Ishikawa (cell line): ENCODE data around the gene GAB2.

Experiments
- CEBPB ChIP-seq: IDR thresholded peaks from 2 replicates; pipeline ENCODE4 v1.6.1; 2012
- CREB1 ChIP-seq: IDR thresholded peaks from 2 replicates; pipeline ENCODE4 v1.6.1; 2012; ENCODE audit warnings: low read depth
- EGR1 ChIP-seq: IDR thresholded peaks from 2 replicates; pipeline ENCODE4 v1.6.1; 2012
- EP300 ChIP-seq: IDR thresholded peaks from 2 replicates; pipeline ENCODE4 v1.6.1; 2012; ENCODE audit warnings: borderline replicate concordance
- FOXM1 ChIP-seq: IDR thresholded peaks from 2 replicates; pipeline ENCODE4 v1.6.1; 2012; ENCODE audit warnings: low read depth, borderline replicate concordance
- NFIC ChIP-seq: IDR thresholded peaks from 2 replicates; pipeline ENCODE4 v1.6.1; 2012
- RAD21 ChIP-seq: IDR thresholded peaks from 2 replicates; pipeline ENCODE4 v1.6.1; 2012; ENCODE audit warnings: low read depth
- TAF1 ChIP-seq: IDR thresholded peaks from 2 replicates; pipeline ENCODE4 v1.6.1; 2012; ENCODE audit warnings: low read depth, mild to moderate bottlenecking
- TCF12 ChIP-seq: IDR thresholded peaks from 2 replicates; pipeline ENCODE4 v1.6.1; 2012; ENCODE audit warnings: low read depth
- TEAD4 ChIP-seq: IDR thresholded peaks from 2 replicates; pipeline ENCODE4 v1.6.1; 2012
- YY1 ChIP-seq: IDR thresholded peaks from 2 replicates; pipeline ENCODE4 v1.6.1; 2012; ENCODE audit warnings: low read depth
- ZBTB7A ChIP-seq: IDR thresholded peaks from 2 replicates; pipeline ENCODE4 v1.6.1; 2012; ENCODE audit warnings: low read depth
- TF ChIP-seq, protein P1 (sequence below): IDR thresholded peaks from 2 replicates; pipeline ENCODE4 v1.6.1; 2012
- TF ChIP-seq, protein P2 (sequence below): IDR thresholded peaks from 2 replicates; pipeline ENCODE4 v1.6.1; 2012; ENCODE audit warnings: low read depth, mild to moderate bottlenecking
- TF ChIP-seq, protein P3 (sequence below): IDR thresholded peaks from 2 replicates; pipeline ENCODE4 v1.6.1; 2012

GAB2 gene

DNA sequence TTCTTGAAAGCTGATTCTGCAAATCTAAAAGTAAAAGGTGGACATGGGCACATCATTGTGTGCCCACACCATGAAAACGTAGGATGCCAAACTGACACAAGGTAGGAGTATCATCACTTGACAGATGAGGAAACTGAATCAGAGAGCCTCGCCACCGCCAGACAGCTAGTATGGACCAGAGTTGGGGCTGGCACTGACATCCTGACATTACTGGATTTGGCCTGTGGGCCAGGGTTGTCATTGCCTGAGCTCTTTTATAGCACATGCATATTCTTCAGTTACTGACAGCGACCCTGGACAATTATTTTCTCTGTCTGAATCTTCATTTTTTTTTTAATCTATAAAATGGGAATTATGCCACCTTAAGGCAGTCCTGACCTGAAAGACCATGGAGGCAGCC is 212.4 kb downstream of the GAB2 start:
- TF ChIP-seq NFIC (no peak), ZBTB7A (no peak), CREB1 (no peak), FOXM1 (no peak), EGR1 (no peak), TEAD4 (no peak), CEBPB (no peak)
- TF ChIP-seq, protein P1, sequence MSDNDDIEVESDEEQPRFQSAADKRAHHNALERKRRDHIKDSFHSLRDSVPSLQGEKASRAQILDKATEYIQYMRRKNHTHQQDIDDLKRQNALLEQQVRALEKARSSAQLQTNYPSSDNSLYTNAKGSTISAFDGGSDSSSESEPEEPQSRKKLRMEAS = no peak
- TF ChIP-seq, protein P2, sequence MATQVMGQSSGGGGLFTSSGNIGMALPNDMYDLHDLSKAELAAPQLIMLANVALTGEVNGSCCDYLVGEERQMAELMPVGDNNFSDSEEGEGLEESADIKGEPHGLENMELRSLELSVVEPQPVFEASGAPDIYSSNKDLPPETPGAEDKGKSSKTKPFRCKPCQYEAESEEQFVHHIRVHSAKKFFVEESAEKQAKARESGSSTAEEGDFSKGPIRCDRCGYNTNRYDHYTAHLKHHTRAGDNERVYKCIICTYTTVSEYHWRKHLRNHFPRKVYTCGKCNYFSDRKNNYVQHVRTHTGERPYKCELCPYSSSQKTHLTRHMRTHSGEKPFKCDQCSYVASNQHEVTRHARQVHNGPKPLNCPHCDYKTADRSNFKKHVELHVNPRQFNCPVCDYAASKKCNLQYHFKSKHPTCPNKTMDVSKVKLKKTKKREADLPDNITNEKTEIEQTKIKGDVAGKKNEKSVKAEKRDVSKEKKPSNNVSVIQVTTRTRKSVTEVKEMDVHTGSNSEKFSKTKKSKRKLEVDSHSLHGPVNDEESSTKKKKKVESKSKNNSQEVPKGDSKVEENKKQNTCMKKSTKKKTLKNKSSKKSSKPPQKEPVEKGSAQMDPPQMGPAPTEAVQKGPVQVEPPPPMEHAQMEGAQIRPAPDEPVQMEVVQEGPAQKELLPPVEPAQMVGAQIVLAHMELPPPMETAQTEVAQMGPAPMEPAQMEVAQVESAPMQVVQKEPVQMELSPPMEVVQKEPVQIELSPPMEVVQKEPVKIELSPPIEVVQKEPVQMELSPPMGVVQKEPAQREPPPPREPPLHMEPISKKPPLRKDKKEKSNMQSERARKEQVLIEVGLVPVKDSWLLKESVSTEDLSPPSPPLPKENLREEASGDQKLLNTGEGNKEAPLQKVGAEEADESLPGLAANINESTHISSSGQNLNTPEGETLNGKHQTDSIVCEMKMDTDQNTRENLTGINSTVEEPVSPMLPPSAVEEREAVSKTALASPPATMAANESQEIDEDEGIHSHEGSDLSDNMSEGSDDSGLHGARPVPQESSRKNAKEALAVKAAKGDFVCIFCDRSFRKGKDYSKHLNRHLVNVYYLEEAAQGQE = no peak

DNA sequence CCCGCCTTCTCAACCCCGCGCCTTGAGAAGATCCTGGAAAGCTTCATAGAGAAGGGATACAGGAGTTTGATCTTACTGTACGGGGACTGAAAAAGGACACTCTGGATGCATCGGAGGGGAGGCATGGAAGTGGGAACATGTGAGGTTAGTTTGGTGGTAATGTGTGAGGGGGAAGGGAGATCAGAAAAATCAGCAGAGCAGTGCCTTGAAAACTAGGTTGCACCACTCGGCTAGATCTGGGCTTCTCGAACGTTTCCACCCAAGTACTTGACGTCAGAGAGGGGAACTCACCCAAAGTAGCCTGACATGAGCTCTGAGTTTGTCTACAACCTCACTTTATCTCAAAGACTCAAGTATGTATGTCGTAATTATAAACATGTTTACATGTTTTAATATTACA is 214.4 kb downstream of the GAB2 start:
- TF ChIP-seq RAD21 (no peak), FOXM1 (no peak), EP300 (no peak), TCF12 (no peak), TAF1 (no peak), EGR1 (no peak), TEAD4 (no peak), CEBPB (no peak), YY1 (no peak)
- TF ChIP-seq, protein P3, sequence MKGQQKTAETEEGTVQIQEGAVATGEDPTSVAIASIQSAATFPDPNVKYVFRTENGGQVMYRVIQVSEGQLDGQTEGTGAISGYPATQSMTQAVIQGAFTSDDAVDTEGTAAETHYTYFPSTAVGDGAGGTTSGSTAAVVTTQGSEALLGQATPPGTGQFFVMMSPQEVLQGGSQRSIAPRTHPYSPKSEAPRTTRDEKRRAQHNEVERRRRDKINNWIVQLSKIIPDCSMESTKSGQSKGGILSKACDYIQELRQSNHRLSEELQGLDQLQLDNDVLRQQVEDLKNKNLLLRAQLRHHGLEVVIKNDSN = no peak
- TF ChIP-seq, protein P2 = no peak

DNA sequence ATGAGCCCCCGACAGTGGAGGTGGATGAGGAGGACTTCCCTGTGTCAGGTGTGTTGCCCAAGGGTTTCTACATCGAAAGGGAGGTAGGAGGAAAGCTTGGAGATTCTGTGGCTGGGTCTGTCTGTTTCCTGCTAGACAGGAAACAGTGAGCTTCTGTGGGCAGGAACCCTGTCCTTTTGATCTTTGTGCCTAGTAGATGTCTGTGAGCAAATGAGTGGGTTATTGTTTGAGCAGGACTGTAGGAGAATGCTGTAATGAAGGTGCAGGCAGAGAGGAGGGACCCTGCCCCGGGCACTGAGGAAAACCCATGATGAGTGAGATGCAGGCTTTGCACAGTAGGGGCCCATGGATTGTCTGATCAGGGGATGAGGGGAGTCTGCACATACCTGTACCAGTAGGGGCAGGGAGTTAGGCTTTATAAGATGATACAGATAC is 214.9 kb downstream of the GAB2 start:
- TF ChIP-seq CEBPB (no peak), CREB1 (no peak), TAF1 (no peak), YY1 (no peak), TEAD4 (no peak)
- TF ChIP-seq, protein P2 = no peak

DNA sequence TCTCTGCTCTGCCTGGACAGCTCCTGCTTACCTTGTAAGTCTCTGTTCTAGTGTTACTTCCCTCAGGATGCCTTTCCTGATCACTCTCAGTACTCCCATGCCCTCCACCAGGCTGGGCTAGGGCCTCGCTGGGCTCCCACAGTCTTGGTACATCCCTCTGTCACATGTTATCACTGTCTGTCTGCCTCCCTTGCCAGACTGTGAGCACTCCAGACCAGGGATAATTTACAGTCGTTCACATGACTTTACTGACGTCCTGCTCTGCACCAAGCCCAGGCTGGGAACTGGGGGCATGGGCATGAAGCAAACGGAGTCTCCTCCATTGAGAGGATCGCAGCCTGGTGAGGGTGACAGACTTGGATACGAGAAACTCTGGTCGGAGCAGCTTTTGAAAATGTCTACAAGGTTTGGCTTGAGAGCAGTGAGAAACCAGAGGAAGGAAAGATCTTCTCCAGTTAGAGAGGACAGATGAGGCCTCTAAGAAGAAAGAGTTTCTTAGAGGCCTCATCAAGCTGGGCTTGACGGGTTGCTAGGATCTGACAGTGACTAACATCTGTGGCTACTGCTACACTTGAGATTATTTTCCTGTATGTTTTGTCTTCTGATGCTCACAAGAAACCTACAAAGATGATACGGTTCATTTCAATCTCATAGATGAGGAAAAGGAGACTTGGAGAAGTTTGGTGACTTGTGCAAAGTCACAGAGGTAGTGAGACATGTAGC is 216.4 kb downstream of the GAB2 start:
- no peak for TF ChIP-seq RAD21
- no peak for TF ChIP-seq CEBPB
- TF ChIP-seq YY1 = no peak
- TF ChIP-seq ZBTB7A = no peak
- TF ChIP-seq TEAD4 = no peak
- TF ChIP-seq EGR1 = no peak
- TF ChIP-seq, protein P2 = no peak
